ENCODE data around the gene JAKMIP2.

- no peak for TF ChIP-seq POLR2A (IDR thresholded peaks at IDR 0.05)
- TF ChIP-seq CTCF (IDR thresholded peaks at IDR 0.05) = no peak
Measured at GRCh38 chr5:147539053-147539452, 243.5 kb downstream of the JAKMIP2 start.

All from Peyer's patch (tissue), 4 donors.